Kidney capillary endothelial cell (primary cell): Measurements from ENCODE around the gene MAGI2.

Experiments used
- DNase-seq: peaks from one replicate; pipeline ENCODE4 v3.0.0-alpha.2; 2018; ENCODE audit warnings: low spot score

MAGI2 gene

GRCh38 chr7:78479348-78479747, 974.1 kb downstream of the MAGI2 start:
- no peak for DNase-seq

GRCh38 chr7:78476851-78477405, 976.5 kb downstream of the MAGI2 start:
- DNase-seq: no peak

GRCh38 chr7:78473571-78474301, 979.7 kb downstream of the MAGI2 start:
- no peak for DNase-seq

GRCh38 chr7:78473021-78473420, 980.4 kb downstream of the MAGI2 start:
- DNase-seq: no peak

- DNase-seq: no peak
Observed at GRCh38 chr7:78472519-78472918, 980.9 kb downstream of the MAGI2 start.

GRCh38 chr7:78465894-78466293, 987.6 kb downstream of the MAGI2 start:
- DNase-seq: no peak

GRCh38 chr7:78463039-78463438, 990.4 kb downstream of the MAGI2 start:
- no peak for DNase-seq

GRCh38 chr7:78450706-78451105, 1002.8 kb downstream of the MAGI2 start:
- no peak for DNase-seq

GRCh38 chr7:78448911-78449310, 1004.6 kb downstream of the MAGI2 start:
- DNase-seq: no peak

GRCh38 chr7:78444267-78444666, 1009.2 kb downstream of the MAGI2 start:
- DNase-seq: no peak

- no peak for DNase-seq
Observed at GRCh38 chr7:78443811-78444210, 1009.7 kb downstream of the MAGI2 start.

GRCh38 chr7:78441737-78442136, 1011.7 kb downstream of the MAGI2 start:
- DNase-seq: no peak

GRCh38 chr7:78438433-78438832, 1015.0 kb downstream of the MAGI2 start:
- no peak for DNase-seq

GRCh38 chr7:78437118-78437517, 1016.3 kb downstream of the MAGI2 start:
- DNase-seq: no peak

- no peak for DNase-seq
Observed at GRCh38 chr7:78435355-78435754, 1018.1 kb downstream of the MAGI2 start.

- DNase-seq: no peak
Observed at GRCh38 chr7:78434281-78434680, 1019.2 kb downstream of the MAGI2 start.

GRCh38 chr7:78433421-78433820, 1020.0 kb downstream of the MAGI2 start:
- DNase-seq: no peak

- no peak for DNase-seq
Observed at GRCh38 chr7:78429878-78430277, 1023.6 kb downstream of the MAGI2 start.

- no peak for DNase-seq
Observed at GRCh38 chr7:78427209-78427608, 1026.3 kb downstream of the MAGI2 start.

- DNase-seq: no peak
Observed at GRCh38 chr7:78420001-78420400, 1033.5 kb downstream of the MAGI2 start.

GRCh38 chr7:78417180-78417853, 1036.2 kb downstream of the MAGI2 start:
- no peak for DNase-seq

GRCh38 chr7:78413568-78413967, 1039.9 kb downstream of the MAGI2 start:
- DNase-seq: no peak

- no peak for DNase-seq
Observed at GRCh38 chr7:78412216-78412858, 1041.1 kb downstream of the MAGI2 start.
